ENCODE data around the gene CDH8.

Gene CDH8

DNA sequence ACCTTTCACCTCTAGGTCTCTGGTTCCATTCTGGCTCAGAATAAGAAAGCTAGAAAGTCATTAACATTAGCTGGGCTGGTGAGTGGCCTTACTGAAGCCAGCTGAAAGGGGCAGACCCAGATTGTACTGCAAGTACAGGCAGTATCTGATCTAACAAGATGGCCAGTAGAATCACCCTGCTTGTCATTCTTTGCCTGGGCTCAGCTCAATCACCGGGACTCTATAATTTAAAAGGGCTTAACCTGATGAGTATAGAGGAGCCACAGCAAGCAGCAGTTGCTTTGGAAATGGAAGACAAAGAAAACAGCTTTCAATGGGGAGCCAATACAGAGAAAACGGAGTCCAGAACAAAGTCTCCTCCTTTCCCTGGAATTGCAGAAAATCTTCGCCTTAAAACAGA is 13.6 kb downstream of the CDH8 start:
- DNase-seq = no peak

DNA sequence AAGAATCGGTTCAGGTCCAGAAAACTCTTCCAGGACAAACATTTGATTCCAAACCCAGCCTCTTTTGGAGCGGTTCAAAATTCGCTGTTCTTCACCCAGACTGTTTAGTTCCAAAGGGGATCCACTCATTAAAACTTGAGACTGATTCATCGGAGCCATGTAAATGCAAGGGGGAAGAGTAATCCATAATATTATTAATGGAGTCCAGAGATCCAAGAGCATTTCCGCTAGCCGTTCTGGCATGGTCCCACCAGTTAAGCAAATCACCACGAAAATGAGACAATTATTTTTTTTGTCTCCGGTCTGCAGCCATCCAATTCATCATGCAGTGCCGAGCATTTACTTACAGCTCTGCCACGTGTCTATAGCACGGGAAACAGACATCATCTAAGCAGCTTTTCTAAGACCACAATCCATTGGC is 15.1 kb downstream of the CDH8 start:
- no peak for DNase-seq

DNA sequence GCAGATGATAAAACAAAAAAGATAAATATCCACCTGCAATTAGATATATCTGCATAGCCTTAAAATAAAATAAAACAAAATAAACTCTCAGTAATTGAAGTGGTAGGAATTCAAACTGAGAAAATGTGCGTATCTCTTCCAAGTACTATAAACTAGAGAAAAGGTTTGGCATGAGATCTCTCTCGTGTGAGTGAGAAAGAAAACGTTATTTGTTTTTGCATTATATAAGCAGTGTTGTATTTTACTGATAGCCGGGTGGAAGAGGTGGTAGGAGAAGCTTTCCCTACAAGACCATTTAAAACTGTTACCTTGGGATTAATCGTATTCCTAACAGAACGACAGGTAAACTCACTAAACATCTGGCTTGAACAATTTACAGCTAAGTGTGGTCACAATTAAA is 15.6 kb downstream of the CDH8 start:
- DNase-seq = no peak

DNA sequence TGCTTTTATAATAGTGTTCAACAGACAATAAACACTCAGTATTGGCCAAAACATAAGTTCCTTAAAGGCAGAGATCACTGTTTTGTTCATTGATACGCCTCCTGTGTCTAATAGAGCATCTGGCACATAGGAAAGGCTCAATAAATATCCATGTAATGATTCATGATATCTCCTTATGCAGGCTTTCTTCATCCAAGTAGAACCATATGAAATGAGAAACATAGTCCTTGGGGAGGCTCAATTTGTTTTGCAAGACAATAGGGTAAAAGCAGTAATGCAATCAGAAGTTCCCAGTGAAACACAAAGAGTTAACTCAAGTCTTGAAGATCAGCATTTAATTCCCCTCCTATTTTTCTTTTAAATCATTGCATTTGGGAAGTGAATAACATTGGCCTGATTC is 16.4 kb downstream of the CDH8 start:
- no peak for DNase-seq

DNA sequence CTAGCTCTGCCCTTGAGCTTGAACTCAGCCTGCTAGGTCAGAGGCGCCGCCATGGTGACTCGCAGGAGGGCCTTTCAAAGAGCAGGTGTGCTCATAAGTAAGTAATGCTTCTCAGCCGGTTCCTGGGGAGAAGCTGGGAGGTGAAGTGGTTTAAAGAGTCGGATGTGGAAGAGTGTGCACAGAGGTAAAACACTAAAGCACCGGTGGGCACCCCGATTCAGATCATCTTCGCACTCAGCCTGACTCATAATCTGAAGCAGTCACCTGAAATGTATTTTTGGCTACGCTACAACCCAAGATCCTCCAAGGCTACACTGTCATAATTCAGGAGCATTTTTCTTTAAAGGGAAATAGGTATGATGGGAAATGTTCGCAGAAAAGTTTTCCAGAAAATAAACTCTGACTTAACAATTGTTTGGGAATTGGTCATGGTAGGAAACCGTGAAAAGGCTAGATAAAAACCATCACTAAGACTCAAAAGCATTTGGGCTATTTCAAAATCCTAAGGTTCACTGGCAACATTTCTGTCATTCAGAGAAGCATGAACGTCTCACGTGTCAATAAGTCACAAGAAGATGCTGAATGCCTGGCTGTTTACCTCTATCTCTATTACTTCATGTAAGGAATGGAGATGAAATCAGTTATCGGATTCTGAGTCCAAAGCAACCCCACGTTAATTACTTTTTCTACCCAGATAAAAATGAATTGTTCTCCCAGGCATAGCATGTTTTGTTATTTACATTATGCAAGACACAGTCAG is 17.8 kb downstream of the CDH8 start:
- DNase-seq = no peak

DNA sequence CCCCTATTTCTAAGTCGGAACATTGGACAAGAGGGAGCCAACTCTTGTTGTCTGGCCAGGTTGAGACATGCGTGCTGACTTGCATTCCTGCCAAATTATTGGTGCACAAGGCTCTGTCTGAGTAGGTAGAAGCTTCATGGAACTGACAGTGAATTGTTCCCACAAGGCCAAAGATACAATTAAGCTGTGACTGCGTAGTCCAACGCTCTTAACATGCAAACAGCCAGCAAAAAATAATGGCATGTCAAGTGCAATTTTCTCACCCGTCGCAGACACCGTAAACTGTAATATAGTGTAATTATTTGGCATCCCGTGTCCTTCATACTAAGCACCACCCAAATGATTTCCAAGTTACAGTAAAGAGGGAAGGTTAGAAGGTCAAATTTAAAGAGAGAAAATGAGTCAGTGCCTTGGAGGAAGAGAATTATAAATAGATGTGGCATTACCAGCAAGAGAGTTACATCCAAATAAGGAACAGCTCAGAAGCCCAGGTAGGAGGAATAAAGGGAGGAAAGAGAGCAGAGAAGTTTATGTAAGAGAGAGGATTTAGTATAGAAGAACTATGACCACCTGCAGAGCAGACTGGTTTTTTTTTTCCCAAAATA is 21.8 kb downstream of the CDH8 start:
- DNase-seq = no peak

DNA sequence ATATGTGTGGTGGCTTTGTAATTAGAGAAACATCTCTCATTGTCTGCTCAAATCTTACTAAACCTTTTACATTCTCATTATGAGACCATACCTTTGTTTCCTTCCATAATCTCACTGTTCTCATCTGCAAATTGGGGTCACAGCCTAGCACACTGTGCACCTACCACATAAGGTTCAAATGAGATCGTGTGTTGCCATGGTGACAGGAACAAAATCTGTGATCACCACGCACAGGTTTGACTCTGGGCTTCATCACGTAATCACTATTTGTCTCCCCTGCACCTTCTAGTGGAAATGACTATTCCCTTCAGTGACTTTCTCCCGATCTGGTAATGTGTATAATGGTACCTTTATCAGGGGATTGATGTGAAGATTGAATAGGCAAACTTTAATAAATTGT is 26.1 kb downstream of the CDH8 start:
- no peak for DNase-seq

DNA sequence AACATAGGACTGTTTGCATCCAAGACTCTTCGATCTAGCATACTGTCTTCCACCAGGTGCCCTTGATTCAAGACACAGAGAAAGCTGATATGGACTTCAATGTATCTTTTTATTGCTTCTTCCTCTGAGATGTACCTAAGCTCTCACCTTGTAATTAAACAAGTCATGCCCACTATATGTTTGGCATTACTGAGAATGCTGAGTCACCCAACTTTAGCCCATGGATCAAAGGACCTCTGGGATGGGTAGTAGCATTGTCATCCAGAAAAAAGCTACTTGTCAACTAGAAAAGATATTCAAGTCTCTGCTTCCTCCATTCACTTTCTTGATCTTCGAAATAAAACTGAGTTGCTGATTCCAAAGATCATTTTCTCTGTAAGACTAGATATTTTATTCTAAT is 37.8 kb downstream of the CDH8 start:
- DNase-seq = no peak

DNA sequence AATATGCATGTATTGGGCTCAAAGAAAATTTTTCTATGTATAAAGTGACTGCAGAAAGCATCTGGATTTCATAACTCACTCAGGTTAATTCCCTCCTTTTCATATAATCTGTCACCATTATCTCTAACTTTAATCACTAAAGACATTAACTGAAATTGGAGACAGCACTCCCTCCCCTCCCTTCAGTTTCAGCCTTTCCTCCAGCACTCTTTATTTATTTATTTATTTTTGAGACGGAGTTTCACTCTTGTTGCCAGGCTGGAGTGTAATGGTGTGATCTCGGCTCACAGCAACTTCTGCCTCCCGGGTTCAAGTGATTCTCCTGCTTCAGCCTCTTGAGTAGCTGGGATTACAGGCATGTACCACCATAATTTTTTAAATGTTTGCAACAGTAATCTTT is 43.1 kb downstream of the CDH8 start:
- DNase-seq = no peak

DNA sequence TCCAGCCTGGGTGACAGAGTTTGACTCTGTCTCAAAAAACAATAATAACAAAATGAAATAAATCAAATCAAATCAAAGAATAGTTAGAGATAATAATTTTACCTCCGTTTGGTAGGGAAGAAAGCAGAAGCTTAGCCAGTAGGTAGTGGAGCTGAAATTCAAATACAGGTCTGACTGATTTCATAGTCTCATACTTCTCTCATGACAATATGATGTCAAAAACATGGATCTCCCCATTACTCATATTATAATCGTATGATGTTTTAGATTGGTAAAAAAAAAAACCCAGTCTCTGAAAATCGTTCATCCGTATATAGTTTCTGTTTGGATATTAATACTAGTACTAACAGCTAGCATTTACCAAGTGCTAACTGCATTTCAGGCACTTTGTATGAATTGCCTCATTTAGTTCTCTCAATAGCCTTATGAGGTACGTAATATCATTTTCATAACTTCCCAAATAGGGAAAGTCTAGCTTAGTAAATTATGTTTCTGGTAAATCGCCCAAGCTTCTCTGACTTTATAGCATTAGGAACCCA is 48.7 kb downstream of the CDH8 start:
- no peak for DNase-seq

DNA sequence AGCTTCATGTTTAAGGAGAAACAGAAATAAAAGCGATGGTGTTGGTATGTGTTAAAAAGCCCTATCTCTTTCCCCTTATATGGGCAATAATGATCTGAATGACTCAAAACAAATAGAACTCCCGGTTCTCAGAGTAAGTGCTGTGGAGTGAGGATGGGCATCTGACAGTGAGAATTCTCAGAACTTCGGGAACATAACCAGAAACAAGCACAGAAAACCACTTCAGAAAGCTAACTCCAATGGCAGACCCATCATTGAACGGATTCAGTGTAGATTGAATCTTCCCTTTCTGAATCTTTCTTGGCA is 67.2 kb downstream of the CDH8 start:
- no peak for DNase-seq

DNA sequence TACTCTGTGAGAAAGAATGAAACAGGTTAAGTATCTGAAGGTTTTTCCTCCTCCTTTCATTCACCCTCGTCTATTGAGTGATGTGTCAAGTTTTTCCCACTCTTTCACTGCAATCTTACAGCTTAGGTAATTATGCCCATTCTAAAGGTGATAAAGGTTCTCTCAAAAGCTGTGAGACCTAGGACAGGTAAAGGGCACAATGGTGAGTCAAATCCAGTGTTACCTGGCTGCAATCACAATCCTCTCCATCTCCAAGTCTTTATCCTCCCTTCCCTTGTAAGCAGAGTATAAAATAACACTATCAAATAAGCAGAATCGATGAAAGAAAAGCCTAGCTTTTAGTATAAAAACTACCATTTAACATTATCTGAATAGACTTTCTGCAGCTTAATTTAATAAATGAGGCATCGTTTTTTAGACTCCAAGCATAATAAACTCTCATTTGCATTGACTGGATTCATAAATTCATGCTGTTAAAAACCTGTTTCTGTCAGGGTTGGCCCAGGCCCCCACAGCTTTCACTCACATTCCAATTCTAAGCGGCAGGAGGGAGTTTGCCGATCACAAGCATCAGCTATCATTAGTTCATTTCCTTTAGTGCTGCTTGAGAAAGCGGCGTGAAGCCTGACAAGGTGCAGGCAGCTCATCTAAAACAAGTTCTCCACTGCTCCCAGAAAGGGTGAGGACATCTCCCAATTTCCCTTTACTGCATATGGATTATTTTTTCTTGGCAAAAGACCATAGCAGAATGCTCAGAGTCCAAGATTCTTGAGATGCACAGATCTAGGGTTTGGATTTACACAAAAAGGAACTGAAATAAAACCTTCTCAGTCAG is 67.8 kb downstream of the CDH8 start:
- no peak for DNase-seq

DNA sequence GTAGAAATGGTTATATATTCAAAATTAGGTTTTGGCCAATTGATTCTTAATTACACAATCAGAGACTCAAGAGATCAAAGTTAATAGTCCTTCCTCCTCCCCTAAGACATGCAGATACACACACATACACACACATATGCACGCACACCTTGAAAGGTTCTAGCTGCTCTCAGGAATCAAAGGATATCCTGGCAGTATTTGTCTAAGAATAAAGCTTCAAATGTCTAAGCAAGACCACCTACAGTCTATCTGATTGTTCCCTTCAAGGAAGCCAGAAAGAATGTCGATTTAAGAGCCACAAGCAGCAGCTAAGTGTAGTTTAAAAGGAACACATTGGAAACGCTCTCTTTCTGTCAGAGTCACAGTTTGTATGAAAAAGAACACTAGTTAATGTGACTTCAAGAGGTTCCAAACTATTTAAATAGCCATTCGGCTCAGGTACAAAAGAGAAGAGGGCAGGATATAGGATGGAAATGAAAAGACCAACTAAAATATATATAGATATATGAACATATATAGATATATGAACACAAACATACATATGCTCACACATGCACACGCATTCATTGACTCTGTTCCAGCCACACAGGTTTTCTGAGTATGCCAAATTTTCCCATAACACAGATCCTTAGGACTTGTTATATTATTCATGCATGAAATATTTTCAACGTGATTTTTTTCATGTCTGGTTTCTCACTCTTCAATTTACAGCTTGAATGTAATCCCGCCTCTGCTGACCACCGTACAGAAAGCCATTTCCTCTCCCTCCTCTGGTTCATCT is 79.0 kb downstream of the CDH8 start:
- no peak for DNase-seq

DNA sequence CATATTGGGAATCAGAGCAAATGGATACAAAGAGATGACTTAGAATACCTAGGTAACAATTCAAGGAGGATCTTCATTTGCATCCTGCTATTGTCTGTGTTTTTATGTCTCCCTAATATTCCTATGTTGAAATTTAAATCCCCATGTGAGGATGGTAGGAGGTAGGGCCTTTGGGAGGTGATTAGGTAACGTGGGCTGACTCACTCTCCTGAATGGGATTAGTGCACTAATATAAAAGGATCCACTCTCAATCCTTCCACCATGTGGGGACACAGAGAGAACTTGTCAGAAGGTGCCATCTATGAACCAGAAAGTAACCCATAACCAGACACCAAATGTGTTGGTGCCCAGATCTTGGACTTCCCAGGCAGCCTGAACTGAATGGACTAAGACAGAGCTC is 83.4 kb downstream of the CDH8 start:
- DNase-seq = no peak

DNA sequence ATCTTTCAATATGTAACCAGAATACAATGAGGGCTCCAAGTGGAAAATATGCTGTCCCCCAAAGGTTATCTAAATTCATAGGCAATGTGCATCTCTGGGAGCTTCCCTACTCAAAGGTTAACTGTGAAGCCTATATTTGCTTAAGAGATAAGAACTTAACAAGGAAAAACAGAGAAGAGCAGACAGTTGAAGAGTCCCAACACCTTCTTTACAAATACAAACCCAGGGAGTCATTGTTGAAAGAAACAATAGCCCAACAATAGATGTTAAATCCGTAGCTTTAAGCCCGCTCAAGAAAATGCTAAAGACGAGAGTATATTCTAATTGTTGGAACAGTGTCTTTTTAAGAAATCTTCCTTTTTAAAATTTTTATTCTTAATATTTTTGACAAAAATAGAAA is 87.8 kb downstream of the CDH8 start:
- no peak for DNase-seq

DNA sequence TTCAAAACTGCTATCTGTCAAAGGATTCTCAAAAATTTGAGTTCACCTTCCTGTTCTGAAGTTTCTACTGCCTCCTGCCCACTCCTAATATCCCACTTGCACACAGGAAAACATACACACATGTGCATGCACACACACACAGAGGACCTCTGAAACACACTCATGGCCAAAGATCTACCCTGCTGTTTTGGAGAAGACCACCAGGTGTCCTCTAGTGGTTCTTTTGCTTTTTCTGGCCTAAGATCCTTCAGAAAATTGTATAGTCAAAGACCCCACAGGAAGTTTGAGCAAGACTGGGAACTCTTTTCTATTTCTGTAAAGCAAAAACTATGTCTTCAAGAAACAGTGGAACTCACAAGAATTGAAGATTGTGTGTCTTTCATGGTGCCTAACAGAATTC is 90.2 kb downstream of the CDH8 start:
- no peak for DNase-seq

DNA sequence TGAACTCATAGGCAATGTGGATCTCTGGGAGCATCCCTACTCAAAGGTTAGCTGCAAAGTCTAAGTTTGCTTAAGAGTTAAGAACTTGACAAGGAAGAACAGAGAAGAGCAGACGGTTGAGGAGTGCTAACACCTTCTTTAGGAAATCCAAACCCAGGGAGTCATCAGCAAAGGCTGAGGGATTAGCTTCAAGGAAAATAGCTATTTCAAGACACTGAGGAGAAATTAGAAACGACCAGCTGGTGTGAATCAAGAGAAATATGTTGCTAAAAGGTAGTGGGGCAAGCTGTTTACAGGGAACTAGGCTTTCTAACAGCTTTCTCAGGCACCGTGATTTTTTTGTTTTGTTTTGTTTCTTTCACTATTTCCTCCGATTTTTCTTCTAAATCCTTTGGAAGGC is 90.7 kb downstream of the CDH8 start:
- DNase-seq = no peak

DNA sequence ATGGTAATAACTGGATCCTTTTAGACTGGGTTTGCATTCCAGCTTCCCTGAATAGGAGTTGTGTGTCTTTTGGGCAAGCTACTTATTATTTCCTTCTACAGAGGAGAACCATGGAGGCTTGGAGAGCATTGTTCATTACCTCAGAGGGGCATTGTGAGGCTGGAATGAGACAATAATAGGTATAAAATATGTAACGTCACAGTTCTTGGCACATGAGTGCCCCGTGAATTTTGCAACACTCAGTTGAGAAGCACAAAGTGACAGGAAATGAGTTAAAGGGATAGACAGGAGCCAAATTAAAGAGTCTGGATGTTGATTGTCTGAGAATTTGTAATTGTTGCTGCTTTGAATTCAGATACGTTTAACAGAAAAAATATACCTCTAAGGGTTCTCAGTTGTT is 92.2 kb downstream of the CDH8 start:
- no peak for DNase-seq

DNA sequence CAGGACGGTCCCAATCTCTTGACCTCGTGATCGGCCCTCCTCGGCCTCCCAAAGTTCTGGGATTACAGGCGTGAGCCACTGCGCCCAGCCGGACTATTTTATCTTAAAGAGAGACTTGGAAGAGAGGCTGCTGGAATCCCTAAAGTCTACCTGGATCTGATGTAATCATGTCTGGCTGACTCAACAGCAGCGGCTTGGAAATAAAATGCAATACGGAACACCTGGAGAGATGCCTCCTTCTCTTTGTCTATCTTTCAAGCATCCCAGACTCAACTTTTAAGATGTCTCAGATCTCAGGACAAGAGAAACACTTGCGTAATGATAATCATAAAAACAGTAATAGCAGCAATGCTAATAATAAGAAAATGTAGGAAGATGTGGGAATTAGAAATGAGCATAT is 95.6 kb downstream of the CDH8 start:
- no peak for DNase-seq

DNA sequence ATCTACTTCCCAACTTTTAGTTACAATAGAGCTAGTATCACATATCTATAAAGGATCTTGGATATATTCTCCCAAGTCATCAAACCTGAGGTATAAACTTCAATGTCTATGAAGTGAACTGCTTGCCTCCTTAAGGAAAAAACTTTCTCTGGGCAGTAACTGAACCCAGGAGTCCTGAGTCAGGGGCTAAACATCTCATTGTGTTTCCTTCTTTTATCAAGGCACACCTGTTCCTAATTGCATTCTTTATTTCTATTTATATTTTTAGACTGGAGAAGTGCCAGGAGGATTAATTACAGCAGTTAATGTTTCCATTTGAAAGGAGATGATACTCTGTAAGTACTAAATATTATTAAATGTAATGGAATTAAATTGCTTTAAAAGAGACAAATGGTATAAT is 98.6 kb downstream of the CDH8 start:
- DNase-seq = no peak

DNA sequence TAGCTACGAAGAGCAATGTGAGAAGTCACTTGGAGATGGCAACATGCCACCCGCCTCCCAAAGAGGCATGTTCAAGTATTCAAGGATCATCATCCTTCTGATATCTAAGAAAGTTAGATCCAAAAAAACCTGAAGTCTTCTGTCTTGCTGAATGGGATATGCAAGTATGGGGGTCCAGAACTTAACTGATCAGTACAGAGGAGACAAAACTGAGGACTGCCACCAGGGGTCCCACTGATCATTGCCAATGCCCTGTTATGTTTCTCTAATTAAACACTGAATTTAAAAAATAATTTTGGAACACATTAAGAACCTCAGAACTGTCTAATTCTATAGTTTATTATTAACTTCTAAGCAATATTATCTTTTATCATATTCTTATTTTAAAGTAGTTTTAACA is 99.7 kb downstream of the CDH8 start:
- no peak for DNase-seq

DNA sequence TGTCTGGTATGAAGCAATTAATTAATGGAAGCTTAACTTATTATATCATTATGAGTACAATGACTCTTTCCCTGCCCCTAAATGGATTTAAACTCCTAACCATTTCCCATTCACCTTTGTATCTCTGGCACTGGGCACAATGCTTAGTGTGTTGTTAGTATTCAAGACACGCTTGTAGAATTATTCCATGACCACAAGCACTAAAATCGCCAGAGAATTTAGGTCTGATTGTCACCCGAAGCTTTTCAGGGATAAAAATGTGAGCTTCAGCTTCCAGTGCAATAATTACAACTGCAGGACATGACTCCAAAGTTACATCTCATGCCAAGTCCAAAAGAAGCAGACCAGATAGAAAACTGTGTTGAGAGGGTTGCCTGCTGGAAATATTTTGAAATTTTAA is 101.6 kb downstream of the CDH8 start:
- DNase-seq = no peak

DNA sequence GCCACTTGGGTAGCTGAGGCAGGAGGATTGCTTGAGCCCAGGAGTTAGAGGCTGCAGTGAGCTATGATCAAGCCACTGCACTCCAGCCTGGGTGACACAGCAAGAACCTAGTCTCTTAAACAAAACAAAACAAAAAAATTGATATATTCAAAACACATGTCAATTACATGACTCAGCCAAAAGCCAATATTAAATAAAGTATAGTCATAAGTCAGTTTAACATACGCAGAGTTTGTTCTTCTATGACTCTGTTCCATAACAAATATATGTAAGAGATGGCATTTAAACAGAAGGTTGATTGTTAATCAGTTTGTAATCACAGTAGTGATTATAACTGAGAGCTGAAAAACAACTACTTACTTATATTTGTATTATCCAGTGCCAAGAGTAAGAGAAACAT is 106.5 kb downstream of the CDH8 start:
- no peak for DNase-seq
